GM12878 (cell line): ENCODE results near the gene KCNJ12. TPM values are rescaled to one million over a fixed set of nuclear protein-coding genes. Genes with fewer than 3 reads are reported as not detected.

ENCODE experiments used
- BCLAF1 ChIP-seq: fragments of 450-650 bp; IDR thresholded peaks from 2 replicates; pipeline ENCODE4 v1.6.1; 2017; ENCODE audit warnings: antibody characterized with exemption, mild to moderate bottlenecking, moderate library complexity
- NKRF ChIP-seq: fragments of 450-650 bp; conservative IDR thresholded peaks from 2 replicates; pipeline ENCODE4 v1.6.1; 2017; ENCODE audit warnings: mild to moderate bottlenecking, moderate library complexity
- POLR2AphosphoS2 ChIP-seq: IDR thresholded peaks from 2 replicates; pipeline ENCODE4 v1.6.1; 2011; ENCODE audit warnings: low read depth, mild to moderate bottlenecking, low read length, improper control_type of control experiment, moderate library complexity
- REST ChIP-seq: IDR thresholded peaks from 2 replicates; pipeline ENCODE4 v1.6.1; 2012; ENCODE audit warnings: mild to moderate bottlenecking, low read depth, low read length
- TCF3 ChIP-seq: IDR thresholded peaks from 2 replicates; pipeline ENCODE4 v1.6.1; 2012; ENCODE audit warnings: low read depth, mild to moderate bottlenecking, low read length, borderline replicate concordance; ENCODE audit not compliant: insufficient read depth
- ZBTB4 ChIP-seq: fragments of 450-650 bp; formaldehyde crosslinking; IDR thresholded peaks from 2 replicates; pipeline ENCODE4 v1.4.0; 2022; ENCODE audit warnings: mild to moderate bottlenecking, moderate library complexity
- ZNF274 ChIP-seq: IDR thresholded peaks from one replicate; pipeline ENCODE4 v1.8.0; 2011; ENCODE audit not compliant: insufficient read length, insufficient read depth
- polyA plus RNA-seq, 11 experiments: library from polyadenylated mRNA; depleted of rRNA in 4 of 11; unstranded in 6 of 11; stranded (reverse) in 5 of 11; fragments of >200 nt; fragmentation: Nextera tagmentation in 4 of 11; fragmentation: Illumina TruSeq in 1 of 11; extraction: Ambion mirVana in 4 of 11; extraction: Trizol in 1 of 11; gene quantifications; 1 replicate in 1 of 11; 2 replicates in 10 of 11; pipeline versions ENCODE4 v1.2.1 to v1.2.3, GENCODE V29; 2011 to 2016; ENCODE audit warnings: inconsistent platforms in 2 of 11, missing spikeins in 2 of 11, low read depth in 1 of 11
- total RNA-seq, 4 experiments: library from RNA; depleted of rRNA in 3 of 4; stranded (reverse); fragments of >200 nt in 3 of 4; fragmentation: Illumina TruSeq in 1 of 4; extraction: Trizol in 1 of 4; gene quantifications; 2 replicates each; pipeline versions ENCODE4 v1.2.1 to v1.2.3, GENCODE V29; 2013 to 2021

Gene KCNJ12
- total and polyA plus RNA-seq, 10 of the 15 experiments (the other 5 are each of a cell fraction or from before 2014, with no cell fraction given): 0.04 to 0.21 (median 0.09) TPM; not detected in 3

GRCh38 chr17:21381076-21381706 is 5.0 kb downstream of the KCNJ12 start (continued):
- no peak for TF ChIP-seq BCLAF1
- no peak for TF ChIP-seq TCF3
- TF ChIP-seq POLR2AphosphoS2: no peak
- no peak for TF ChIP-seq NKRF
- TF ChIP-seq ZBTB4 (CRISPR knock-in tag): no peak
- TF ChIP-seq REST: no peak
- no peak for TF ChIP-seq ZNF274
